ENCODE results near the gene TRMT61B.

TRMT61B gene

DNA sequence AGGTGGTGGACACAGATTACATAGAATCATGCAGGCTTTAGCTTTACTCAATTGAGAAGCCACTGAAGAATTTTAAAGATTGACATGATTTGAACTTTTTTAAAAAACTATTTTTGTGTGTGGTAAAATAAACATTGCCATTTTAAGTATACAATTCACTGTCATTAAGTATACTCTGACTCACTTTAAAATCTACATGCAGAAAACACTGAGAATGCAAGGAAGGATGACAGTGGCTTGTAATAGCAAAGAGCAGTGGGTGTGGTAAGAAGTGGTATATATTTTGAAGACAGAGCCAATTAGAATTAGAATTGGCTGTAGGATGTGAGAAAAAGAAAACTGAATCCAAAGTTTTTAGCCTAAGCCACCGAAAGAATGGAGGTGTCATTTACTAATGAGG is 14.9 kb downstream of the TRMT61B start:
- H3K36me3 ChIP-seq (ENCODE audit: control insufficient read depth in 2 of 2, insufficient read depth in 1 of 2, low read length in 2 of 2) = peaks cover 11% of the 10 kb centered on the region in 2 experiments
- no peaks in the 10 kb centered on the region for H3K4me1 ChIP-seq (ENCODE audit: control insufficient read depth, insufficient read depth, low read length)
- ChIA-PET POLR2A (interaction anchor here (0.5 to 0.9 kb wide), 3 partner anchors 15 to 39 kb away, joined by 3 to 6 read pairs (median 3); partner anchors contain the start of genes TRMT61B and WDR43), CTCF (no interaction called here)
- H3K9me3 ChIP-seq (ENCODE audit: control insufficient read depth, insufficient read depth, low read depth, low read length) = no peaks in the 10 kb centered on the region
- H3K4me3 ChIP-seq (ENCODE audit: low read depth, low read length) = no peak overlapping the region
- no peak overlapping the region for H3K27ac ChIP-seq (ENCODE audit: extremely low read depth, low read depth, low read length)
- TF ChIP-seq ZNF626 (tag by site-specific recombination; IDR thresholded peaks at IDR 0.05) = no peak
- no peak for TF ChIP-seq ZNF354C (tag by site-specific recombination; IDR thresholded peaks at IDR 0.05; ENCODE audit: borderline replicate concordance, low read depth)
- no peak for TF ChIP-seq ZEB2 (tag by site-specific recombination; IDR thresholded peaks at IDR 0.05)
- no peak for TF ChIP-seq ZNF654 (tag by site-specific recombination; IDR thresholded peaks at IDR 0.05; ENCODE audit: low read depth)
- TF ChIP-seq ZNF629 (tag by site-specific recombination; IDR thresholded peaks at IDR 0.05) = no peak
- TF ChIP-seq ZNF221 (tag by site-specific recombination; IDR thresholded peaks at IDR 0.05; ENCODE audit: borderline replicate concordance) = no peak
- TF ChIP-seq HOXC10 (CRISPR knock-in tag; IDR thresholded peaks at IDR 0.05) = no peak
- TF ChIP-seq ZNF302 (tag by site-specific recombination; IDR thresholded peaks at IDR 0.05; ENCODE audit: low read depth) = no peak
- TF ChIP-seq ZNF214 (tag by site-specific recombination; IDR thresholded peaks at IDR 0.05; ENCODE audit: borderline replicate concordance) = no peak
- no peak for TF ChIP-seq ZNF560 (tag by site-specific recombination; IDR thresholded peaks at IDR 0.05; ENCODE audit: borderline replicate concordance)
- TF ChIP-seq YY1 (tag by site-specific recombination; IDR thresholded peaks at IDR 0.05) = no peak
- no peak for TF ChIP-seq ZBTB17 (tag by site-specific recombination; IDR thresholded peaks at IDR 0.05)

DNA sequence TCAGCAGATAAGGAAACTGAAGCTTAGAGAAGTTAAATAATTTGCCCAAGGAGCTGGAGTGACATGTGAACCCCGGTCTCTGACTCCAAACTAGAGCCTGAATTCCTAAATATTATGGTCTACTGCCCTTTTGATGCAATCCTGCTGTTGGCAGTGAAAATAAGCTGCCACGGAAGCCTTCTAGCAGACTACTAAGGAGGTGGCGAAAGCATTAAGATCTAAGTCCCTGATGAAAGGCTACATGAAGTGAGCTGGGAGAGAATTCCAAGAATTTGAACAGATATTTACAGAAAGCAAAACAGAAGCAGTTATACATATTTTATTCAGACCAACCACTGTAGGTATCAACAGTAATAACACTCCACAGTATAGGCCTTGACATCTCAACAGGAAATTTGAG is 28.1 kb downstream of the TRMT61B start:
- H3K27ac ChIP-seq (ENCODE audit: extremely low read depth, low read depth, low read length) = no peak overlapping the region
- POLR2A ChIA-PET = no interaction called here
- no peaks in the 10 kb centered on the region for H3K9me3 ChIP-seq (ENCODE audit: control insufficient read depth, insufficient read depth, low read depth, low read length)
- peaks cover 0 to 14% of the 10 kb centered on the region in 2 experiments; a peak in 2 of 3 replicates for H3K36me3 ChIP-seq (ENCODE audit: control insufficient read depth in 2 of 2, insufficient read depth in 1 of 2, low read length in 2 of 2)
- TF ChIP-seq FEZF1 (tag by site-specific recombination; IDR thresholded peaks at IDR 0.05) = no peak
- TF ChIP-seq SP3 (tag by site-specific recombination; IDR thresholded peaks at IDR 0.05) = no peak
- TF ChIP-seq ZNF768 (tag by site-specific recombination; IDR thresholded peaks at IDR 0.05) = no peak
- H3K4me1 ChIP-seq (ENCODE audit: control insufficient read depth, insufficient read depth, low read length) = no peaks in the 10 kb centered on the region
- CTCF ChIA-PET = no interaction called here
- H3K4me3 ChIP-seq (ENCODE audit: low read depth, low read length) = no peak overlapping the region

DNA sequence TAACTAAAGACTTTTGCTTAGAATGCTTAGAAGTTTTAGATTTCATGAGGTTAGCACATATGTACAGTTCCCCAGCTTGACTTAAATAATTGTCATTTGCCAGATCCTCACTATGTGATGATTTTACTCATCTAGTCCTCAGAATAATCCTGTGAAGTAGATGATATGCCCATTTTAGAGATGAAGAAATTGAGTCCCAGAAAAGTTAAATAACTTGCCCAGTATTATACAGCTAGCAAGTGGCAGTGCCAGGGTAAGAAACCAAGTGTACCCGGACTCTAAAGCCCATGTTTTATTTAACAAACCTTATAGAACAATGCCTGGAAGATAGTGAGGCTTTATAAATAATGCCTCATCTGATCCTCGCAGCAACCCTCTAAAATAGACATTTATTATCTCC is 31.1 kb downstream of the TRMT61B start:
- Histone ChIP-seq H3K4me3 (ENCODE audit: low read depth, low read length) (no peak overlapping the region), H3K4me1 (ENCODE audit: control insufficient read depth, insufficient read depth, low read length) (peaks cover 6% of the 10 kb centered on the region), H3K9me3 (ENCODE audit: control insufficient read depth, insufficient read depth, low read depth, low read length) (no peaks in the 10 kb centered on the region), H3K36me3 (ENCODE audit: control insufficient read depth in 2 of 2, insufficient read depth in 1 of 2, low read length in 2 of 2) (peaks cover 0 to 3% of the 10 kb centered on the region in 2 experiments; a peak in 1 of 3 replicates), H3K27ac (ENCODE audit: extremely low read depth, low read depth, low read length) (no peak overlapping the region)
- CTCF ChIA-PET = interaction anchor here (0.9 kb wide), 1 partner anchor 19 kb away, joined by 3 read pairs; no protein-coding TSS in a partner anchor
- POLR2A ChIA-PET = no interaction called here
- no peak for TF ChIP-seq ZNF157 (tag by site-specific recombination; IDR thresholded peaks at IDR 0.05)
- TF ChIP-seq, protein P1, sequence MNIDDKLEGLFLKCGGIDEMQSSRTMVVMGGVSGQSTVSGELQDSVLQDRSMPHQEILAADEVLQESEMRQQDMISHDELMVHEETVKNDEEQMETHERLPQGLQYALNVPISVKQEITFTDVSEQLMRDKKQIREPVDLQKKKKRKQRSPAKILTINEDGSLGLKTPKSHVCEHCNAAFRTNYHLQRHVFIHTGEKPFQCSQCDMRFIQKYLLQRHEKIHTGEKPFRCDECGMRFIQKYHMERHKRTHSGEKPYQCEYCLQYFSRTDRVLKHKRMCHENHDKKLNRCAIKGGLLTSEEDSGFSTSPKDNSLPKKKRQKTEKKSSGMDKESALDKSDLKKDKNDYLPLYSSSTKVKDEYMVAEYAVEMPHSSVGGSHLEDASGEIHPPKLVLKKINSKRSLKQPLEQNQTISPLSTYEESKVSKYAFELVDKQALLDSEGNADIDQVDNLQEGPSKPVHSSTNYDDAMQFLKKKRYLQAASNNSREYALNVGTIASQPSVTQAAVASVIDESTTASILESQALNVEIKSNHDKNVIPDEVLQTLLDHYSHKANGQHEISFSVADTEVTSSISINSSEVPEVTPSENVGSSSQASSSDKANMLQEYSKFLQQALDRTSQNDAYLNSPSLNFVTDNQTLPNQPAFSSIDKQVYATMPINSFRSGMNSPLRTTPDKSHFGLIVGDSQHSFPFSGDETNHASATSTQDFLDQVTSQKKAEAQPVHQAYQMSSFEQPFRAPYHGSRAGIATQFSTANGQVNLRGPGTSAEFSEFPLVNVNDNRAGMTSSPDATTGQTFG (tag by site-specific recombination; IDR thresholded peaks at IDR 0.05; ENCODE audit: borderline replicate concordance) = no peak
- TF ChIP-seq ZBTB8A (tag by site-specific recombination; IDR thresholded peaks at IDR 0.05) = no peak
- no peak for TF ChIP-seq FEZF1 (tag by site-specific recombination; IDR thresholded peaks at IDR 0.05)
- no peak for TF ChIP-seq ZNF76 (tag by site-specific recombination; IDR thresholded peaks at IDR 0.05; ENCODE audit: borderline replicate concordance, low read depth)
- TF ChIP-seq ZNF624 (tag by site-specific recombination; IDR thresholded peaks at IDR 0.05) = no peak
- no peak for TF ChIP-seq ZNF701 (tag by site-specific recombination; IDR thresholded peaks at IDR 0.05)
- TF ChIP-seq GLIS1 (tag by site-specific recombination; IDR thresholded peaks at IDR 0.05) = no peak
- no peak for TF ChIP-seq ZNF549 (tag by site-specific recombination; IDR thresholded peaks at IDR 0.05)
- TF ChIP-seq, protein P2, sequence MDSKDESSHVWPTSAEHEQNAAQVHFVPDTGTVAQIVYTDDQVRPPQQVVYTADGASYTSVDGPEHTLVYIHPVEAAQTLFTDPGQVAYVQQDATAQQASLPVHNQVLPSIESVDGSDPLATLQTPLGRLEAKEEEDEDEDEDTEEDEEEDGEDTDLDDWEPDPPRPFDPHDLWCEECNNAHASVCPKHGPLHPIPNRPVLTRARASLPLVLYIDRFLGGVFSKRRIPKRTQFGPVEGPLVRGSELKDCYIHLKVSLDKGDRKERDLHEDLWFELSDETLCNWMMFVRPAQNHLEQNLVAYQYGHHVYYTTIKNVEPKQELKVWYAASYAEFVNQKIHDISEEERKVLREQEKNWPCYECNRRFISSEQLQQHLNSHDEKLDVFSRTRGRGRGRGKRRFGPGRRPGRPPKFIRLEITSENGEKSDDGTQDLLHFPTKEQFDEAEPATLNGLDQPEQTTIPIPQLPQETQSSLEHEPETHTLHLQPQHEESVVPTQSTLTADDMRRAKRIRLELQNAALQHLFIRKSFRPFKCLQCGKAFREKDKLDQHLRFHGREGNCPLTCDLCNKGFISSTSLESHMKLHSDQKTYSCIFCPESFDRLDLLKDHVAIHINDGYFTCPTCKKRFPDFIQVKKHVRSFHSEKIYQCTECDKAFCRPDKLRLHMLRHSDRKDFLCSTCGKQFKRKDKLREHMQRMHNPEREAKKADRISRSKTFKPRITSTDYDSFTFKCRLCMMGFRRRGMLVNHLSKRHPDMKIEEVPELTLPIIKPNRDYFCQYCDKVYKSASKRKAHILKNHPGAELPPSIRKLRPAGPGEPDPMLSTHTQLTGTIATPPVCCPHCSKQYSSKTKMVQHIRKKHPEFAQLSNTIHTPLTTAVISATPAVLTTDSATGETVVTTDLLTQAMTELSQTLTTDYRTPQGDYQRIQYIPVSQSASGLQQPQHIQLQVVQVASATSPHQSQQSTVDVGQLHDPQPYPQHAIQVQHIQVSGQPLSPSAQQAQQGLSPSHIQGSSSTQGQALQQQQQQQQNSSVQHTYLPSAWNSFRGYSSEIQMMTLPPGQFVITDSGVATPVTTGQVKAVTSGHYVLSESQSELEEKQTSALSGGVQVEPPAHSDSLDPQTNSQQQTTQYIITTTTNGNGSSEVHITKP (tag by site-specific recombination; IDR thresholded peaks at IDR 0.05) = no peak
- no peak for TF ChIP-seq ZNF2 (tag by site-specific recombination; IDR thresholded peaks at IDR 0.05)
- TF ChIP-seq, protein P3, sequence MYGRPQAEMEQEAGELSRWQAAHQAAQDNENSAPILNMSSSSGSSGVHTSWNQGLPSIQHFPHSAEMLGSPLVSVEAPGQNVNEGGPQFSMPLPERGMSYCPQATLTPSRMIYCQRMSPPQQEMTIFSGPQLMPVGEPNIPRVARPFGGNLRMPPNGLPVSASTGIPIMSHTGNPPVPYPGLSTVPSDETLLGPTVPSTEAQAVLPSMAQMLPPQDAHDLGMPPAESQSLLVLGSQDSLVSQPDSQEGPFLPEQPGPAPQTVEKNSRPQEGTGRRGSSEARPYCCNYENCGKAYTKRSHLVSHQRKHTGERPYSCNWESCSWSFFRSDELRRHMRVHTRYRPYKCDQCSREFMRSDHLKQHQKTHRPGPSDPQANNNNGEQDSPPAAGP (tag by site-specific recombination; IDR thresholded peaks at IDR 0.05) = no peak

All from HEK293 (cell line).